ENCODE measurements around the gene APOB.

- TF ChIP-seq ZBTB33 (IDR thresholded peaks at IDR 0.05; ENCODE audit: borderline replicate concordance, low read depth) = no peak
- TF ChIP-seq PBX3 (IDR thresholded peaks at IDR 0.05) = no peak
- TF ChIP-seq CTCF (IDR thresholded peaks at IDR 0.05) = no peak
- TF ChIP-seq RFX5 (IDR thresholded peaks at IDR 0.05; ENCODE audit: low read length) = no peak
- no peak for TF ChIP-seq EP300 (IDR thresholded peaks at IDR 0.05; ENCODE audit: borderline replicate concordance in 1 of 2, low read depth in 1 of 2, low read length in 1 of 2)
- TF ChIP-seq EZH2phosphoT487 (IDR thresholded peaks at IDR 0.05; ENCODE audit: borderline replicate concordance, low read depth) = no peak
- no peak for TF ChIP-seq USF2 (IDR thresholded peaks at IDR 0.05; ENCODE audit: borderline replicate concordance, low read depth, low read length)
- no peak for TF ChIP-seq MXI1 (IDR thresholded peaks at IDR 0.05; ENCODE audit: low read depth, low read length)
- no peak for TF ChIP-seq FOXJ3 (CRISPR knock-in tag; IDR thresholded peaks at IDR 0.05)
- TF ChIP-seq TAF1 (IDR thresholded peaks at IDR 0.05; ENCODE audit: borderline replicate concordance, low read depth, low read length) = no peak
- no peak for TF ChIP-seq SMC3 (IDR thresholded peaks at IDR 0.05; ENCODE audit: low read depth, low read length)
- TF ChIP-seq POLR2AphosphoS5 (IDR thresholded peaks at IDR 0.05; ENCODE audit: low read depth, low read length) = no peak
Measured at GRCh38 chr2:21039979-21040467, 3.9 kb downstream of the APOB start.
